RKO (cell line): ENCODE data around the gene RAB3C.
"Not testable (repeated sequence)": the region's sequence is repeated elsewhere in the genome, so short reads cannot be mapped to it uniquely, and the experiment has no call there.

Experiments used
- DNase-seq: peaks from one replicate; pipeline ENCODE4 v3.0.0-alpha.2; 2016; ENCODE audit warnings: low spot score

RAB3C gene, protein sequence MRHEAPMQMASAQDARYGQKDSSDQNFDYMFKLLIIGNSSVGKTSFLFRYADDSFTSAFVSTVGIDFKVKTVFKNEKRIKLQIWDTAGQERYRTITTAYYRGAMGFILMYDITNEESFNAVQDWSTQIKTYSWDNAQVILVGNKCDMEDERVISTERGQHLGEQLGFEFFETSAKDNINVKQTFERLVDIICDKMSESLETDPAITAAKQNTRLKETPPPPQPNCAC

DNA sequence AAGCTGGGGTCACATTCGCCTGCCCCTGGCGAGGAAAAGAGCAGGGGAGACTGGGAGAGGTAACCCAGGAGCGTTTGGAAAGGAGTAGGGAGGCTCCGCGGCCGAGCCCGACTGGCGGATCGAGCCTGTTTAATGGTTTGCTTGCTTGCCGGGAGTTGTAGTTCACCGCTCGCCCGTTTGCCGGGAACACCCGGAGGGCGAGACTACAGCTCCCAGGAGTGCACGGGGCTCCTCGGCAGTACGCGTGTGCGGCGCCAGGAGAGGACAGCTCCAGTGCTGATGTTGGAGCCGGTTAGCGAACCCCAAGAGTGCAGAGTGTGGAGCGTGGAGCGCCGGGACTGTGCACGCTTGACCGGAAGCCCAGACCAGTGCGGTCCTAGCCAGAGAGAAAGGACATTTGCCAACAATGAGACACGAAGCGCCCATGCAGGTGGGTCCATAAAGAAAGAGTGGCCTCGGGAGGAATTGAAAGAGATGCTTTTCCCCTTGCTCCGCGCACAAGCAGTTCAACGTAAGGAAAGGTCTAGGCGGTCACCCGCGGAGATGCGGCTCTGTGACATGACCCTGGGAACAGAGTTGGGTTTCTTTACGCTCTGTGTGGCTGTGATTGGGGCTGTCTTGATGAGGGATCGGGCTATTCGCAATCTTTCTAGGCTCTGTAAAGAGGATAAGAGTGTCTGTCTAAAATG, at the start of gene RAB3C:
TSS of gene RAB3C (plus strand) at position 273 of the 689 bp plus-strand sequence. CDS start at position 407, 134 bp downstream.
- DNase-seq = no peak

DNA sequence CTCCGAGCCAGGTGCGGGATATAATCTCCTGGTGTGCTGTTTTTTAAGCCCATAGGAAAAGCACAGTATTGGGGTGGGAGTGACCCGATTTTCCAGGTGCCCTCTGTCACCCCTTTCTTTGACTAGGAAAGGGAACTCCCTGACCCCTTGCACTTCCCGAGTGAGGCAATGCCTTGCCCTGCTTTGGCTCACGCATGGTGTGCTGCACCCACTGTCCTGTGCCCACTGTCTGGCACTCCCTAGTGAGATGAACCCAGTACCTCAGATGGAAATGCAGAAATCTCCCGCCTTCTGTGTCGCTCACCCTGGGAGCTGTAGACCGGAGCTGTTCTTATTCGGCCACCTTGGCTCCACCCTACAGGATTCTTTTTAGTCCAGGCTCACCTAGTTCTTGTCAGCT, 40.9 kb upstream of the RAB3C start:
- not testable (repeated sequence) for DNase-seq

DNA sequence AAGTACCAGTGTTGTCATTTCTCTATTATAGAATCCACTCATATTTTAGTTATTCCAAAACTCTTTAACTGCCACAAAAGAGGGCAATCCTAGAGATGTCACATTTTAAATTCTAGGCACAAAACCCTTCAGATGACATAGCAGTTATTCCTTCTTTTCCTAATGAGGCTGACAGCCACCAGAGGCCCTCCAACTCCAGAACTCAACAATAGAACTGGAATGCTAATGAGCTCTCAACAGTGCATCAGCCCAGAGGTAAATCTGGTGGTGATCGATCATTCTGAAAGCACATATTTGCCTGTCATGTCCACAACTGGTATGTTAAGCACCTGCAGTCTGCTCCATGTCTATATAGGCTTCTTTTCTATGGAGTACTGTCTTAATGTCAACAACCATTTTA, 40.2 kb upstream of the RAB3C start:
- DNase-seq = no peak

DNA sequence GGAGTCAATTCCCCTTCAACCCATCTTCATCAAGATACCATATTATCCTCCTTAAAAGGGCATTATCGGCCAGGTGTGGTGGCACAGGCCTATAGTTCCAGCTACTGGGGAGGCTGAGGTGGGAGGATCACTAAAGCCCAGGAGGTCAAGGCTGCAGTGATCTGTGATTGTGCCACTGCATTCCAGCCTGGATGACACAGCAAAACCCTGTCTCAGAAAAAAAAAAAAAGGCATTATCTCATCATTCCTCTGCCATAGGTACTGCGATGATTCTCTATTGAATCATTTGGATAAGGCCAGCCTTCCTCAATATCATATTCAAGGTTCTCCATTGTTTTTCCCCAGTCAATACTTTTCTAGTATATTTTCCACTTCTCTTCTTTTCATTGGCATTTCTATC, 39.2 kb upstream of the RAB3C start:
- DNase-seq = no peak

DNA sequence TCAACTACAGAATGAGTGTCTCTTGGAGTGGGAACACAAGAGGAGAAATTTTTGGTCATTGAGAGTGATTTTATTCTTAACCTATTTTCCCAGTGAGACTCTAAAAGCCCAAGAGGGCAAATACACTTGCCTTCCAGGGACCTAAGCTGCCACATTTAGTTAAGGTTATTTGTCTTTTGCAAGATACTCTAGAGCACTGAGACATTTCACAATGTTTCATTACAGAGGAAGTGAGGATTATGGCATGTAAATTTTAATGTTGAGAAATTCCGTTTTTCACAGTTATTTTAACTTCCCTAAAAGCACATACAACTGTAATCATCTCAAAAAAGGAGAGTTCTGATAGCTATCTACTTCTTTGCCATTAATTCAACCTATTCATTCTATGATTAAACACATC, 38.7 kb upstream of the RAB3C start:
- DNase-seq = no peak

DNA sequence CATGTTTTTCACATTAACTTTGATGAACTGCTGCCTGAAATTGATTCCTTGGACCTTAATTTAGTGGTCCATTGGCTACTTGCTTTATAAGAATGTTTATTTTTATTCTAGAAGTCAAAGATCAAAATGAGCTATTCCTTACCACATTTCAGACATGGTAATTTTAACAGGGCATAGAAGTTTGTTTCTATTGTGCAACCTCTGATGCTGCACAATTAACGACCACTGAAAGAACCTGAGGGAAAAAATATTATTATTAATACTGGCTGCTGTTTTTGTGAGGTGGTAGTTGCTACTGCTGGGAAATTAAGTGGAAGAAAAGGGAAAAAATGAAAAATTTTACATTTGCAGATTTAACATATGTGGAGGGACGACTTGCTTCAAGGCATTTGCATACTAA, 37.9 kb upstream of the RAB3C start:
- DNase-seq = no peak

DNA sequence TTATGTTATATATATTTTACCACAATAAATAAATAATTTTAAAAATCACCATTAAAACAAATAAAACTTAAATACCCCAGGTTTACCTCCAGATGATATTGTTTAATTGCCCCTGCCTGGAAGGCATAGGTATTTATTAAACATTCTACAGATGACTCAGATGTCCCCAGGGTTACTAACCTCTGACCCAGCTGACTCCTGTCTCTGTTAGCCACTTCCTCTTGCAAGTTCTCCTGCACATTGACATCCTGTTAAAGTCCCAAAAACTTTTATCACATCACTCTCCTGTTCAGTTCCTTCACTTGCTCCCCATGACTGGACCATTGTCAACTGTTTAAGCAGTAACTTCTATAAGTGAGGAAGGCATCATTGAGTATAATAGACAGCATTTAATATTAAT, 37.0 kb upstream of the RAB3C start:
- DNase-seq = no peak

DNA sequence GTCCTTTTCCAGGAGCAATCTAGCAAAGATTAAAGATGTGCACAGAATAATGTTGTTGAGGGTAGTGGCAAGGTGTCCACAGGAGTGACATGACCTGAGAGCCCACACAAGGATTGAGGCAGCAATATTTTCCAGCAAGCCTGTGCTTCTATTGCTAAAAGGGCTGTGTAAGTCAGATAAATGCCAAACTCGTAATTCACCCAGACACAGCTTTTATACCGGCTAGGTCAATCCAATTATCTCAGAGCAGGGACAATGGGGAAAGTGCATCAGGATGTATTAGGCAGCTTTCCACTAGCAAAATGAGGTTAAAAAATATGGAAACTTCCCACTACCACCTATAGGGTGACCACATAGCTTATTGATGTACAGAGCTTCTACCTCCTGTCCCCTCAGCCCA, 34.8 kb upstream of the RAB3C start:
- no peak for DNase-seq

DNA sequence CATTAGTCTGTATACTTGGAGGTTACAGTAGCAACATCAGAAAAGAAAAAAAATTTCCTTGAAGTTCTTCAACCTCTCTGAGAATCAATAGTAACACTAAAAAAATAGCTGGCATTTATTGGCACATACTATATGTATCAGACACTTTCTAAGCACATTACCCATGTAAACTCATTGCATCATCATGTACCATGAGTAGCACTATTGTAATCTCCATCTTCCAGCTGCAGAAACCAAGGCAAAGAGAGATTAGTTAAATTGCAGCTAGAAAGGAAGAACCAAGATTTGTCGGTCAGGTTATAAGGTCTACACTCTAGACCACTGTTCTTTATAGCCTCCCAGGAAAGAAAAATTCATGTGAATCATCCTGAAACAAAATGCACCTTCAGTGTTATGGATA, 31.4 kb upstream of the RAB3C start:
- DNase-seq = no peak

DNA sequence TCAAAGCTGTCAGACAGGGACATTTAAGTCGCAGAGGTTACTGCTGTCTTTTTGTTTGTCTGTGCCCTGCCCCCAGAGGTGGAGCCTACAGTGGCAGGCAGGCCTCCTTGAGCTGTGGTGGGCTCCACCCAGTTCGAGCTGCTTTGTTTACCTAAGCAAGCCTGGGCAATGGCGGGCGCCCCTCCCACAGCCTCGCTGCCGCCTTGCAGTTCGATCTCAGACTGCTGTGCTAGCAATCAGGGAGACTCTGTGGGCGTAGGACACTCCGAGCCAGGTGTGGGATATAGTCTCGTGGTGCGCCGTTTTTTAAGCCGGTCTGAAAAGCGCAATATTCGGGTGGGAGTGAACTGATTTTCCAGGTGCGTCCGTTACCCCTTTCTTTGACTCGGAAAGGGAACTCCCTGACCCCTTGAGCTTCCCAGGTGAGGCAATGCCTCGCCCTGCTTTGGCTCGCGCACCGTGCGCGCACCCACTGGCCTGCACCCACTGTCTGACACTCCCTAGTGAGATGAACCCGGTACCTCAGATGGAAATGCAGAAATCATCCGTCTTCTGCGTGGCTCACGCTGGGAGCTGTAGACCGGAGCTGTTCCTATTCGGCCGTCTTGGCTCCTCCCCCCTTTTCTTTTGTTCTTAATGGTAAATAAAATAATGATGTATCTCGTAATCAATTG, 25.1 kb upstream of the RAB3C start:
- DNase-seq = not testable (repeated sequence)

DNA sequence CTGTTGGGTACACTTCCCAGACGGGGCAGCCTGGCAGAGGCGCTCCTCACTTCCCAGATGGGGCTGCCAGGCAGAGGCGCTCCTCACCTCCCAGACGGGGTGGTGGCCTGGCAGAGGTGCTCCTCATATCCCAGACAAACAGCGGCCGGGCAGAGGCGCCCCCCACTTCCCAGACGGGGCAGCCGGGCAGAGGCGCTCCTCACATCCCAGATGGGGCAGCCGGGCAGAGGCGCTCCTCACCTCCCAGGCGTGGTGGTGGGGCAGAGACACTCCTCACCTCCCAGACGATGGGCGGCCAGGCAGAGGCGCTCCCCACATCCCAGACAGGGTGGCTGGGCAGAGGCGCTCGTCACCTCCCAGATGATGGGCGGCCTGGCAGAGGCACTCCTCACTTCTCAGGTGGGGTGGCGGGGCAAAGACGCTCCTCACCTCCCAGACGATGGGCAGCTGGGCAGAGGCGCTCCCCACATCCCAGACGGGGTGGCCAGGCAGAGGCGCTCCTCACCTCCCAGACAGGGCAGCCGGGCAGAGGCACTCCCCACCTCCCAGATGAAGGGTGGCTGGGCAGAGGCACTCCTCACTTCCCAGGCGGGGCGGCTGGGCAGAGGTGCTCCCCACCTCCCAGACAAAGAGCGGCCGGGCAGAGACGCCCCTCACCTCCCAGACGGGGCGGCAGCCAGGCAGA, 19.7 kb upstream of the RAB3C start:
- DNase-seq = not testable (repeated sequence)

DNA sequence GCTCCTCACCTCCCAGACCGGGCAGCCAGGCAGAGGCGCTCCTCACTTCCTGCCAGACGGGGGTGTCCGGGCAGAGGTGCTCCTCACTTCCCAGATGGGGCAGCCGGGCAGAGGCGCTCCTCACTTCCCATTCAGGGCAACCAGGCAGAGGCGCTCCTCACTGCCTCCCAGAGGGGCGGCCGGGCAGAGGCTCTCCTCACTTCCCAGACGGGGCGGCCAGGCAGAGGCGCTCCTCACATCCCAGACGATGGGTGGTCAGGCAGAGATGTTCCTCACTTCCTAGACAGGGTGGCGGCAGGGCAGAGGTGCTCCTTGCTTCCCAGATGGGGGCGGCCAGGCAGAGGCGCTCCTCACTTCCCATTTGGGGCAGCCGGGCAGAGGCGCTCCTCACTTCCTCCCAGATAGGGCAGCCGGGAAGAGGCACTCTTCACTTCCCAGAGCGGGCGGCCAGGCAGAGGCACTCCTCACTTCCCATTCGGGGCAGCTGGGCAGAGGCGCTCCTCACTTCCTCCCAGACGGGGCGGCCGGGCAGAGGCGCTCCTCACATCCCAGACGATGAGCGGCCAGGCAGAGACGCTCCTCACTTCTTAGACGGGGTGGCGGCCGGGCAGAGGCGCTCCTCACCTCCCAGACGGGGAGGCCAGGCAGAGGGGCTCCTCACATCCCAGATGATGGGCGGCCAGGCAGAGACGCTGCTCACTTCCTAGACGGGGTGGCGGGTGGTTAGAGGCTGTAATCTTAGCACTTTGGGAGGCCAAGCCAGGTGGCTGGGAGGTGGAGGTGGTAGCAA, 18.6 kb upstream of the RAB3C start:
- DNase-seq = not testable (repeated sequence)

DNA sequence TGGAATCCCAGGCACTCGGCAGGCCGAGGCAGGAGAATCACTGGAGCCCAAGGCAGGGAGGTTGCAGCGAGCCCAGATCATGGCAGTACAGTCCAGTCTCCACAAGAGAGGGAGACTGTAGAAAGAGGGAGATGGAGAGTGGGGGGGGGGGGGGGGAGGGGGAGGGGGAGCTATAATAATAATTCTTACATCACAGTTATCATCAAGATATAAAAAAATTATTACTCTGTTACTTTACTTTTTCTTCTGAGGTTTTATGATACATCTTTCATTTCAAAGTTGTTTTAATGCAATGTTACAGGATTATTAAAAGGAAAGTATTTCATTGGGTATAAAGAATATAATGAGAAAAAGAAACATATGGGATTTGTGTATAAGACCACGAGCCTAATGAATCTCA, 17.8 kb upstream of the RAB3C start:
- DNase-seq = no peak

DNA sequence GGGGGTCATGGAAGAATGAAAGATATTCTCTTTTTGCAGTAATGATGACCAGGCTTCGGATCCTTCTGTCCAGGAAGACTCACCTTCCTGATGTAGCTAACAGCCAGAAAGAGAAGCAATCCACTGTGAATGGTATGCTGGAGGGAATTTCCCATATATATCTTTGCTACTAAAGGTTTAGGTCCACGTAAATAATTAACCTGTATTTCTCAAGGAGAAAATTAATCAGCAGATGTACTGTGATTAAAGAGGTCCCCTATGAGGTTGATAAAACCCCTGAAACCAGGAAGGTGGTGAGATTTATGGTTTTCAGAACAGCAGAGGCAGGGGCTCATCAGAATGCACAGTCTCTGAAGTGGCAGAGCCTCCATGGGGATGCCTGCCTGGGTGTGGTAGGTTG, 11.4 kb upstream of the RAB3C start:
- DNase-seq = no peak

DNA sequence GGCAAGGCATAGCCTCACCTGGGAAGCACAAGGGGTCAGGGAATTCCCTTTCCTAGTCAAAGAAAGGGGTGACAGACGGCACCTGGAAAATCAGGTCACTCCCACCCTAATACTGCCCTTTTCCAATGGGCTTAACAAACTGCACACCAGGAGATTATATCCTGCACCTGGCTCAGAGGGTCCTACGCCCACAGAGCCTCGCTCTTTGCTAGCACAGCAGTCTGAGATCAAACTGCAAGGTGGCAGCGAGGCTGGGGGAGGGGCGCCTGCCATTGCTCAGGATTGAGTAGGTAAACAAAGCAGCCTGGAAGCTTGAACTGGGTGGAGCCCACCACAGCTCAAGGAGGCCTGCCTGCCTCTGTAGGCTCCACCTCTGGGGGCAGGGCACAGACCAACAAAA, 9.9 kb upstream of the RAB3C start:
- DNase-seq = not testable (repeated sequence)

DNA sequence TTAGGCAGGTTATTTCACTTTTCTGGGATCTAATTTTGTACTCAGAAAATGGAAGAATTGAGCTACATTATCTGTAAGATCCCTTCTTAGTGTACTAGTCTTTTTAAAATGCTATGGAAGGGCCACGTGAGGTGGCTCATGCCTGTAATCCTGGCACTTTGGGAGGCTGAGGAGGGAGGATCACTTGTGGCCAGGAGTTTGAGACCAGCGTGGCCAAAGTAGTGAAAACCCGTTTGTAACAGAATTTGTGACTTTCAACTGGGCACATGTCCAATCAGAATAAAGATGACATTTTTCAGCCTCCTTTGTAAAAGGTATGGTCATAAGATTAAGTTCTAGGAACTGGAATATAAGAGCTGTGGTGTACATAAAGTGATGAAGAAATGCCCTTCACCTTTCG, 3.1 kb upstream of the RAB3C start:
- no peak for DNase-seq

DNA sequence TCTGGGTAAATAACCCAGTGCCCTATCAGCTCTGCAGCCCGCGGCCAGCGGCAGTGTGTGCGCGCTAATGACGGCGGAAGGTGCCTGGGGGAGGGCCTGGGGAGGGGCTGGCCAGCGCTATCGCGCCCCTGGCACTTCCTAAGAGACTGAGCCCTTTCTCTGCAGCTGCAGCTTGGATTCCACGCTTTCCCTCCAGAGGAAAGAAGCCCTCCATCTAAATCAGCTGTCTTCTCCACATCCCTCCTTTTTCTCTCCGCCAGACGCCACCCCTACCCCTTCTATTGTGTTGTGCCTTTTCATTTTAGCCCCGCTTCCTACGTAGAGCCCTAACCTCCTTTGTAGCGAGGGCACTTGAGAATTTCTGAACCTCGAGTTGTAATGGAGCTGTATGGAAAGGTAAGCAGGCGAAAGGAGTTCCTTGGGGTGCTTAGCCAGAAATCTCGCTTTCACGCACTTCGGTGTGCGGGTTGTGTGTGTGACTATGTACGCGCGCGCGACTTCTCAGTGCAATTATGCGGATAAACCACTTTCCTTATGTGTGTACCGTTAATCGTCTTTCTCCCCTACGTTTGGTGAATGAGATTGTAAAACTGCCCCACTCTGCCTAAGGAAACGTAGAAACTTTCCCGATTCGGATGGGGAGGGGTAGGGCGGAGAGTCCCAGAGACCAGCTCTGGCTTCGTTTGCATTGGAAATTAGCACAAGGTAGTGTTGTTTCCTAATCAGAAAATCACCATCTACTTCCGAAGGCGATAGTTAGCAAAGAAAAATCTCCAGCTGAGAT, 664 bp upstream of the RAB3C start:
- no peak for DNase-seq

DNA sequence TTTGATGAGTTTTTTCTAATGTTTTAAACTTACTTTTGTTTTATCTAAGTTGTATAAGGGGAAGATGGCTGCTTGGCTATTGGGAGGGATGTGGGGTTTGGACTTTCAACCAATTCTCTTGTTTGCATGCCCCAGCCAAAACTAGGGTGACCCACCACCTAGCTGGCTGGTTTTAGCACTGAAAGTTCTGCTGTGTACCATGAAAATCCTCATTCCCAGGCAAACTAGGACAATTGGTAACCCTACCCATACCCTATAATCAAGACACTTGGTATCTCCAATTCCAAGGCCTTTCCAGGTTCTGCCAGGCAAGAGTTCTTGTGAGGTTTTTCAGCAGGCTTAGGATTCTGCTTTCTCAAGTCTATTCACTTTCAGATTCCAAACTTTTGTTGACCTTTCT, 13.1 kb downstream of the RAB3C start:
- DNase-seq = no peak

DNA sequence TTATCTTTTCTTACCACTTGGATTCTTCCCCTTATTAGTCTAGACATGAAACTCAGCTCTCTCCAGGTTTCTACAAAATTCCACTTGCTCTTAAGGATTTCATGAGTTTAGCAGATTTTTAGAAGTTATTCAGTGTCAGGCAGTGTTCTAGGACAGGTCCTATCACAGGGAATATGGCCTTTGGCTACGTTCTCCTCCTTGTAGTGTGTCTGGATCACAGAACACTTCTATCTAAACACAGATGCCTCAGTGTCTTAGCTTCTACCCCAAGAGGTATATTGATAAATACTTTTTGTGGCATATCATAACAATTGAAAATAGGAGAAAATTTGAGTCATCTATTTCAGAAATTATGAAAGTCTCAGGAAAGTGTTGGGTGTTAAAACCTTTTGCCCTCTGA, 15.6 kb downstream of the RAB3C start:
- no peak for DNase-seq

DNA sequence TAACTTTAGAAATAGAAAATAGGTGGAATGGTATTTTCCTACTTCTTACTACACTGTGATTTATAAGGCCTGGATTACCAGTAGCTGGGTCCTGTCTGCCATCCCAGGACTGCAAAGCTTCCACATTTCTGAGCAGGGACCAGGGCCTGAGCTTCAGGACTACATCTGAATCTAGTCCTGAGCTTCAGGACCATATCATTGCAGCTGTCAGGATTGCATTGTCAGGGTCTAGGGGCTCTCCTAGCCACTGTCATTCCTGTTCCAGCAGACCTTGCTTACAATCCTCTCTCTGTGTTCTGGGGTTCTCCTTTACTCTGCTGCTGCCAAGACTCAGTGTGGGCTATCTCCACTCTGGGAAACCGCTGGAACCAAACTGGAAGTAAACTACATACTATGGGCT, 16.3 kb downstream of the RAB3C start:
- DNase-seq = no peak

DNA sequence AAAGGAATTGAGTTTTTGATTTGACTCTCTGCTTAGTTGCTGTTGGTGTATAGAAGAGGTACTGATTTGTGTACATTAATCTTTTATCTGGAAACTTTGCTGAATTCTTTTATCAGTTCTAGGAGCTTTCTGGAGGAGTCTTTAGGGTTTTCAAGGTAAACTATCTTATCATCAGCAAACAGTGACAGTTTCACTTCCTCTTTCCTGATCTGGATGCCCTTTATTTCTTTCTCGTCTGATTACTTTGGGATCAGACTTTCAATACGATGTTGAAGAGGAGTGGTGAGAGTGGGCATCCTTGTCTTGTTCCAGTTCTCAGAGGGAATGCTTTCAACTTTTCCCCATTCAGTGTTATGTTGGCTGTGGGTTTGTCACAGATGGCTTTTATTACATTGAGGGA, 17.7 kb downstream of the RAB3C start:
- DNase-seq = not testable (repeated sequence)
